ENCODE measurements around the gene RNF220. TPM values are rescaled to one million over a fixed set of nuclear protein-coding genes. Genes with fewer than 3 reads are reported as not detected.

RNF220 gene
- total RNA-seq, 4 donors from 2014 or later = 45.8 to 169 (median 89.4) TPM

DNA sequence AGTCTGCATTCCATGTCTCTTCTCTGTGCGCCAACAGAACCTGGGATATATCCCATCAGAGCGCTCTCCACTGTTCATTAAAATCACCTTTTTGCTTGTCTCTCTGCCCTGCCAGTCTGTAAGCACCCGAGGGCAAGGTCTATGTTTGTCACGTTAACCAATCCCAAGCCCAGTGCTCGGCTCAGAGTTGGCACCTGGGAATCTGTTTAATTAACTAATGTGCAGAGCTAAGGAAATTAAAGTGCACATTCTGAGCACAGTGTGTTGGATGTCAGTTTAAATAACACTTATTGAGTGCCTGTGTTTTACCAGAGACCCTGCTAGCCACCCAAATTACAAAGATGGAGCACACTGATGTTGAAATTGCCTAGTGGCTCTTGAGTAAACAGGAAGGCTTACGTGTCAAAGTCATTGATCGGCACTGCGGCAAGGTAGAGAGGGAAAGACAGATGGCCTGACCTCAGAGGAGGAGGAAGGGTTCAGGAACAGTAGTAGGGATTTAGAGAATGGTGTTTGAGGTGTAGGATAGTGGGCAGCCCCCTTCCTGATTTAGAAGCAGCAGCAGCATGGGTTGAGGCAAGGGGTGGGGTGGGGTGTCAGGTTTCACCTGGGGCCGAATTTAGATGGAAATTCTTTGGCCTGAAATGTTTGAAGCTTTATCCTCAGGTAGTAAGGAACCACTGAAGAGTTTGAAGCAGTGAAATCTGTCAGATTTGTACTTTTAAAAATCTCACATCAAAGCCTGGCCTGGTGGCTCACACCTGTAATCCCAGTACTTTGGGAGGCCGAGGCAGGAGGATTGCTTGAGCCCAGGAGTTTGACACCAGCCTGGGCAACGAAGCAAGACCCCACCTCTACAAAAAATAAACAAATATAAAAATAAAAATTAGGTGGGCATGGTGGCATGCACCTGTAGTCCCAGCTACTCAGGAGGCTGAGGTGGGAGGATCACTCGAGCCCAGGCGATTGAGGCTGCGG lies 277.1 kb downstream of the RNF220 start:
- no peak for DNase-seq
- 60 to 84% methylated on average over 8 to 14 of the region's 14 CpGs for WGBS, 2 donors (ENCODE audit: low coverage in 1 of 2)

GRCh38 chr1:44682883-44683265 lies 277.8 kb downstream of the RNF220 start:
- WGBS, 2 donors (ENCODE audit: low coverage in 1 of 2) = 90 to 93% methylated on average over 3 of the region's 3 CpGs
- H3K9me3 ChIP-seq = no peaks in the 10 kb centered on the region
- no peaks in the 10 kb centered on the region for H3K4me1 ChIP-seq
- H3K4me3 ChIP-seq = no peak overlapping the region
- no peak overlapping the region for H3K27ac ChIP-seq
- no peak for TF ChIP-seq EP300 (IDR thresholded peaks at IDR 0.05; ENCODE audit: low read depth)
- no peak for TF ChIP-seq CTCF (IDR thresholded peaks at IDR 0.05)
- no peak for TF ChIP-seq POLR2A (IDR thresholded peaks at IDR 0.05)
- no peak for TF ChIP-seq POLR2AphosphoS5 (IDR thresholded peaks at IDR 0.05)
- H3K36me3 ChIP-seq = no peaks in the 10 kb centered on the region
- H3K27me3 ChIP-seq = no peaks in the 10 kb centered on the region
- in situ Hi-C loops (cut with MboI; ENCODE audit: low pct_ligation_motif_present in 1 of 4, low pct_unique_long_range_greater_than_20kb in 1 of 4, low sequenced_read_pairs in 3 of 4) = no loop called here
- no peak for DNase-seq
- intact Hi-C loops (cut with DNase I; ENCODE audit: low total_unique reads) = no loop called here

More for the DNA sequence above, 277.1 kb downstream of the RNF220 start:
- H3K9me3 ChIP-seq = no peaks in the 10 kb centered on the region
- no peak overlapping the region for H3K27ac ChIP-seq
- H3K36me3 ChIP-seq = no peaks in the 10 kb centered on the region
- no peak overlapping the region for H3K4me3 ChIP-seq
- H3K4me1 ChIP-seq = peaks cover 0 to 3% (median 0%) of the 10 kb centered on the region in 4 donors
- intact Hi-C loops (cut with DNase I; ENCODE audit: low total_unique reads) (no loop called here), in situ Hi-C loops (cut with MboI; ENCODE audit: low pct_ligation_motif_present in 1 of 4, low pct_unique_long_range_greater_than_20kb in 1 of 4, low sequenced_read_pairs in 3 of 4) (no loop called here)
- TF ChIP-seq EP300 (IDR thresholded peaks at IDR 0.05; ENCODE audit: low read depth) (no peak), POLR2A (IDR thresholded peaks at IDR 0.05) (no peak), CTCF (IDR thresholded peaks at IDR 0.05) (no peak), POLR2AphosphoS5 (IDR thresholded peaks at IDR 0.05) (no peak)
- H3K27me3 ChIP-seq = no peaks in the 10 kb centered on the region

GRCh38 chr1:44684525-44684924 lies 279.5 kb downstream of the RNF220 start:
- 71% methylated on average over 1 of the region's 1 CpG; no CpG with 5 or more reads in 1 of the 2 donors for WGBS, 2 donors (ENCODE audit: low coverage in 1 of 2)
- H3K4me3 ChIP-seq = no peak overlapping the region
- no peaks in the 10 kb centered on the region for H3K27me3 ChIP-seq
- no peaks in the 10 kb centered on the region for H3K36me3 ChIP-seq
- no peaks in the 10 kb centered on the region for H3K4me1 ChIP-seq
- TF ChIP-seq CTCF (IDR thresholded peaks at IDR 0.05) (no peak), POLR2AphosphoS5 (IDR thresholded peaks at IDR 0.05) (no peak), POLR2A (IDR thresholded peaks at IDR 0.05) (no peak), EP300 (IDR thresholded peaks at IDR 0.05; ENCODE audit: low read depth) (no peak)
- H3K9me3 ChIP-seq = no peaks in the 10 kb centered on the region
- in situ Hi-C loops (cut with MboI; ENCODE audit: low pct_ligation_motif_present in 1 of 4, low pct_unique_long_range_greater_than_20kb in 1 of 4, low sequenced_read_pairs in 3 of 4) (no loop called here), intact Hi-C loops (cut with DNase I; ENCODE audit: low total_unique reads) (no loop called here)
- no peak for DNase-seq
- no peak overlapping the region for H3K27ac ChIP-seq

GRCh38 chr1:44685218-44685617 lies 280.2 kb downstream of the RNF220 start:
- 84% methylated on average over 4 of the region's 4 CpGs; no CpG with 5 or more reads in 1 of the 2 donors for WGBS, 2 donors (ENCODE audit: low coverage in 1 of 2)
- H3K27ac ChIP-seq = no peak overlapping the region
- H3K4me1 ChIP-seq = no peaks in the 10 kb centered on the region
- no peaks in the 10 kb centered on the region for H3K27me3 ChIP-seq
- in situ Hi-C loops (cut with MboI; ENCODE audit: low pct_ligation_motif_present in 1 of 4, low pct_unique_long_range_greater_than_20kb in 1 of 4, low sequenced_read_pairs in 3 of 4) = no loop called here
- H3K4me3 ChIP-seq = no peak overlapping the region
- intact Hi-C loops (cut with DNase I; ENCODE audit: low total_unique reads) = no loop called here
- TF ChIP-seq POLR2AphosphoS5 (IDR thresholded peaks at IDR 0.05) = no peak
- no peak for TF ChIP-seq CTCF (IDR thresholded peaks at IDR 0.05)
- TF ChIP-seq POLR2A (IDR thresholded peaks at IDR 0.05) = no peak
- TF ChIP-seq EP300 (IDR thresholded peaks at IDR 0.05; ENCODE audit: low read depth) = no peak
- DNase-seq = no peak
- H3K36me3 ChIP-seq = no peaks in the 10 kb centered on the region
- H3K9me3 ChIP-seq = no peaks in the 10 kb centered on the region
